ENCODE data around the gene TFPI2. TPM values are rescaled to one million over a fixed set of nuclear protein-coding genes. Genes with fewer than 3 reads are reported as not detected.

Gene TFPI2
- total RNA-seq, 1 experiment from 2014 or later: 53.1 TPM

DNA sequence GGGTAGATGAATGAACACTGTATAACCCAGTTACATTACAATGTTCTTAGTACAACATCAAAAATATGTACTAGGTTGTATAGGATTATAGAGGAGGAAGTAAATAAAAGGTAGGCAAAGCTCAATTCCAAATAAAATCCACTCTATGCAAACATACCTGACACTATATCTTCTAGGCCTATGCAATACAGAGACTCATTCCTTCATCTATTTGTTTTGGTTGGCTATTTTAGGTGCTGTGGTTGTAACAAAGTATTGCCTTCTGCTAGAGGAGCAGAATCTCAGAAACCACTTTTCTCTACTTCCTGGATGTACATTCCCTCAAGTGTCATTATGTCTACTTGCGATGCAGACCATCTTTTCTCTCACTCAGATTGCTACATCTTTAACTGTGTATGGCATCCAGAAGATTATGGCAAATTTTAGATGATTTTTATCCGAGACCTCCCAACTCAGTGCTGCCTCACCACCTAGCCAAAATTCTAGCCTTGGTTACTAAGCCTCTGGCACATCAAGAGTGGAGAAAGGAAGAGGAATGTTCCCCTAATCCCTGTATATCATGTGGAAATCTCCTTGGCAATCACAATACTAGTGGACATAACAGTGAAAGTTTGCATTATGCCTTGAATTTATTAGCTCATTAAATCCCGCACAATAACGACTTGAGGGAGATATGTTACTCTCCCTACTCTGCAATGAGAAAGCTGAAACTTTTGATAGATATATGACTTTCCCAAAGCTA, 5.5 kb upstream of the TFPI2 start:
- H3K9ac ChIP-seq (ENCODE audit: low read length): no peak overlapping the region
- TF ChIP-seq EZH2 (IDR thresholded peaks at IDR 0.05; ENCODE audit: low read length, unreplicated experiment): no peak
- no peak for TF ChIP-seq CTCF (conservative IDR thresholded peaks at IDR 0.05; ENCODE audit: low read depth, low read length)
- TF ChIP-seq EZH2phosphoT487 (IDR thresholded peaks at IDR 0.05; ENCODE audit: borderline replicate concordance, low read length): no peak
- no TSS peak for BruUV-seq (replicated peaks)
- intact Hi-C loops (cut with micrococcal nuclease): no loop called here
- H3K27ac ChIP-seq (ENCODE audit: low read length): no peak overlapping the region
- H3K27me3 ChIP-seq (ENCODE audit: low read length): no peaks in the 10 kb centered on the region
- H4K20me1 ChIP-seq (ENCODE audit: low read length): no peaks in the 10 kb centered on the region
- peak; percentile 56 for ATAC-seq
- no peaks in the 10 kb centered on the region for H3K9me2 ChIP-seq (replicated peaks; ENCODE audit: low read length)
- no peak overlapping the region for H2AFZ ChIP-seq (ENCODE audit: low read length)
- no peaks in the 10 kb centered on the region for H3K36me3 ChIP-seq (ENCODE audit: low read depth, low read length)
- H3K4me3 ChIP-seq (ENCODE audit: low read length): no peak overlapping the region
- H3F3A ChIP-seq (ENCODE audit: low read length, unreplicated experiment): no peaks in the 10 kb centered on the region
- ChIA-PET POLR2A (ENCODE audit: unreplicated experiment) (interaction anchor here (0.6 kb wide), 1 partner anchor 12 kb away, joined by 3 read pairs; no protein-coding TSS in a partner anchor), CTCF (no interaction called here)
- no peak for DNase-seq
- H3K4me2 ChIP-seq (ENCODE audit: low read length): no peak overlapping the region
- H3K9me3 ChIP-seq (ENCODE audit: low read length): no peaks in the 10 kb centered on the region
- peaks cover 4% of the 10 kb centered on the region; the same call in 1 of the 2 replicates for H3K4me1 ChIP-seq (ENCODE audit: insufficient read depth, low read length)
- no peaks in the 10 kb centered on the region for H3K79me2 ChIP-seq (ENCODE audit: low read length)

DNA sequence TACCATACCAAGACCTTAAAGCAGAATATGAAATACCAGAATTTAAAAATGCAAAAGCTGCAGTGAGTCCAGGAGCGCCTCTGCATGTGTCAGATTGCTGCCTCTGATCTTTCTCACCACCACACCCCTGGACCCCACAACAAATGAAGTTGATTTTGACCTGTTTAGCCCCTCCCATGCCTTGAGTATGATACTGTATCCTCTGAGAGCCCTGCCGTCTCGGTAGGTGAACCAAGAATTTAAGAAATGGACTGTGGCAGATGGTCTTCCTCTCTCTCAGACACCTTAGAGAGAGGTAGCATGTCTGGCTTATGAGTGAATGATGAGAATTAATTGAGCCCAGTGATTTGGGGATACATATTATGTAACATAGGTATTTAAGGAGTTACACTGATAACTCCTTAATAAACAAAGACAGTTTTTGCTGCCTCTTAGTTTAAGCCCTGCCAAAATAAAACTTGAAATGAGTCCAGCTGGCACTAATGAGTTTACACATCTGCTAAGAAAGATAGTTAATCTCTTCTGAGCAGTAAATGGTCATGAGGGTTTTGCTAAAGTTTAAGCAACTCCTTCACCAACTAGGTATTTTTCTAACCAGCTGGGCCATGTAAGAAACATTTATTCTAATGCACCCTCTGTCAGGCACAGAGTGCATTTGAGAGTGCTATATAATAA, 4.5 kb upstream of the TFPI2 start:
- Histone ChIP-seq H2AFZ (ENCODE audit: low read length) (no peak overlapping the region), H3K9me3 (ENCODE audit: low read length) (no peaks in the 10 kb centered on the region), H3K27ac (ENCODE audit: low read length) (no peak overlapping the region), H3K9me2 (replicated peaks; ENCODE audit: low read length) (no peaks in the 10 kb centered on the region), H3K27me3 (ENCODE audit: low read length) (no peaks in the 10 kb centered on the region), H3K36me3 (ENCODE audit: low read depth, low read length) (no peaks in the 10 kb centered on the region), H3K9ac (ENCODE audit: low read length) (no peak overlapping the region), H3F3A (ENCODE audit: low read length, unreplicated experiment) (no peaks in the 10 kb centered on the region), H3K4me2 (ENCODE audit: low read length) (no peak overlapping the region), H4K20me1 (ENCODE audit: low read length) (no peaks in the 10 kb centered on the region), H3K79me2 (ENCODE audit: low read length) (no peaks in the 10 kb centered on the region), H3K4me1 (ENCODE audit: insufficient read depth, low read length) (peaks cover 5% of the 10 kb centered on the region; the same call in 1 of the 2 replicates), H3K4me3 (ENCODE audit: low read length) (no peak overlapping the region)
- ChIA-PET POLR2A (ENCODE audit: unreplicated experiment) (no interaction called here), CTCF (no interaction called here)
- ATAC-seq: no peak
- intact Hi-C loops (cut with micrococcal nuclease): no loop called here
- TF ChIP-seq CTCF (conservative IDR thresholded peaks at IDR 0.05; ENCODE audit: low read depth, low read length): no peak
- TF ChIP-seq EZH2 (IDR thresholded peaks at IDR 0.05; ENCODE audit: low read length, unreplicated experiment): no peak
- no peak for TF ChIP-seq EZH2phosphoT487 (IDR thresholded peaks at IDR 0.05; ENCODE audit: borderline replicate concordance, low read length)
- no peak for DNase-seq
- no TSS peak for BruUV-seq (replicated peaks)

DNA sequence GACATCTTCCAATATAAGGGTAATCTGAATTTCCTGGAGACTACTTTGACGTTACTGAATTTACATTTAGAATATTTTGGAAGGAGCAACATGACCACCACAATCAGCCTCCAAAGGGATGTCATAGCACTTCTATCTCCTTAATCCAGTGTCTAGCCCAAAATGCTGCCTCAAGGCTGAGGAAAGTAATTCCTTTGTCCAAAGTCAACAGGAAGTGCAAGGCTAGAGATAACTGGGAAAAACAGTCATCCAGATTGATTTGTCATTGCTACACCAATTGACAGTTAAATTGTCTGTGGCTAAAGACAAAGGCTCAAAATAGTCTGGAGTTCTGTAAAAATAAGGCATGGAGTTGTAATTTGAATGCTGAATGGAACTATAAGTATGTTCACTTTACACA, 3.9 kb upstream of the TFPI2 start:
- H3K4me1 ChIP-seq (ENCODE audit: insufficient read depth, low read length): peaks cover 5% of the 10 kb centered on the region; the same call in 1 of the 2 replicates
- no peaks in the 10 kb centered on the region for H4K20me1 ChIP-seq (ENCODE audit: low read length)
- CTCF ChIA-PET: no interaction called here
- POLR2A ChIA-PET (ENCODE audit: unreplicated experiment): no interaction called here
- H3K79me2 ChIP-seq (ENCODE audit: low read length): no peaks in the 10 kb centered on the region
- intact Hi-C loops (cut with micrococcal nuclease): no loop called here
- no peak overlapping the region for H3K9ac ChIP-seq (ENCODE audit: low read length)
- no peaks in the 10 kb centered on the region for H3K9me2 ChIP-seq (replicated peaks; ENCODE audit: low read length)
- ATAC-seq (no peak), DNase-seq (peak; percentile 30)
- H3K9me3 ChIP-seq (ENCODE audit: low read length): no peaks in the 10 kb centered on the region
- TF ChIP-seq CTCF (conservative IDR thresholded peaks at IDR 0.05; ENCODE audit: low read depth, low read length): no peak
- no peaks in the 10 kb centered on the region for H3F3A ChIP-seq (ENCODE audit: low read length, unreplicated experiment)
- no peak overlapping the region for H3K4me3 ChIP-seq (ENCODE audit: low read length)
- H3K36me3 ChIP-seq (ENCODE audit: low read depth, low read length): no peaks in the 10 kb centered on the region
- H3K27ac ChIP-seq (ENCODE audit: low read length): no peak overlapping the region
- no TSS peak for BruUV-seq (replicated peaks)
- no peaks in the 10 kb centered on the region for H3K27me3 ChIP-seq (ENCODE audit: low read length)
- H3K4me2 ChIP-seq (ENCODE audit: low read length): no peak overlapping the region
- H2AFZ ChIP-seq (ENCODE audit: low read length): no peak overlapping the region

All from PC-3 (cell line).